GM23248 (cell line): ENCODE measurements around the gene CAMTA1.

ENCODE experiments used
- EZH2 ChIP-seq: fragments of 200-600 bp; sonication (generic); IDR thresholded peaks from 2 replicates; pipeline ENCODE4 v1.6.1; 2018; ENCODE audit warnings: antibody characterized with exemption, mild to moderate bottlenecking; ENCODE audit not compliant: insufficient read depth, poor library complexity, severe bottlenecking
- EZH2phosphoT487 ChIP-seq: fragments of 200-600 bp; sonication (generic); IDR thresholded peaks from 2 replicates; pipeline ENCODE4 v1.6.1; 2018; ENCODE audit warnings: antibody characterized with exemption, moderate library complexity, mild to moderate bottlenecking, low read depth; ENCODE audit not compliant: insufficient read depth

GRCh38 chr1:7299329-7299799 is 514.1 kb downstream of the CAMTA1 start:
- TF ChIP-seq EZH2 (no peak), EZH2phosphoT487 (no peak)
